ENCODE data around the gene ATOH7. TPM values are rescaled to one million over a fixed set of nuclear protein-coding genes. Genes with fewer than 3 reads are reported as not detected.

ATOH7 gene
- total and polyA plus RNA-seq, 10 donors = 0.04 to 0.10 (median 0.08) TPM; not detected in 7

DNA sequence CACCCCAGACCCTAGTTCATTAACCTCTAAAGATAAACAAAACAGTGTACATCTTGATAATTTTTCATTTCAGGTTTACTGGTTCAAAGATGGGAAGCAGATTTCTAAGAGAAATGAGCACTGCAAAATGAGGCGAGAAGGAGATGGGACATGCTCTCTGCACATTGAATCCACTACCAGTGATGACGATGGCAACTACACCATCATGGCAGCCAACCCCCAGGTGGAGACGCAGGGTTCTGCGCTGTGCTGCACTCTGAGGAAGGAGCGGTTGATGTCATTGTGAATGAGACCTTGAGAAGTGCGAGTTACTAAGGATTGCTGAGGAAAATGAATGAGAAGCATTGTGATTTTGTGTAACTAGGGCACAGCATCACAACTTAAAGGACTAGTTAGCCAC is 37.6 kb downstream of the ATOH7 start:
- no peak for TF ChIP-seq POLR2A (IDR thresholded peaks at IDR 0.05)
- no peak for TF ChIP-seq POLR2AphosphoS5 (IDR thresholded peaks at IDR 0.05)
- TF ChIP-seq, protein P1, sequence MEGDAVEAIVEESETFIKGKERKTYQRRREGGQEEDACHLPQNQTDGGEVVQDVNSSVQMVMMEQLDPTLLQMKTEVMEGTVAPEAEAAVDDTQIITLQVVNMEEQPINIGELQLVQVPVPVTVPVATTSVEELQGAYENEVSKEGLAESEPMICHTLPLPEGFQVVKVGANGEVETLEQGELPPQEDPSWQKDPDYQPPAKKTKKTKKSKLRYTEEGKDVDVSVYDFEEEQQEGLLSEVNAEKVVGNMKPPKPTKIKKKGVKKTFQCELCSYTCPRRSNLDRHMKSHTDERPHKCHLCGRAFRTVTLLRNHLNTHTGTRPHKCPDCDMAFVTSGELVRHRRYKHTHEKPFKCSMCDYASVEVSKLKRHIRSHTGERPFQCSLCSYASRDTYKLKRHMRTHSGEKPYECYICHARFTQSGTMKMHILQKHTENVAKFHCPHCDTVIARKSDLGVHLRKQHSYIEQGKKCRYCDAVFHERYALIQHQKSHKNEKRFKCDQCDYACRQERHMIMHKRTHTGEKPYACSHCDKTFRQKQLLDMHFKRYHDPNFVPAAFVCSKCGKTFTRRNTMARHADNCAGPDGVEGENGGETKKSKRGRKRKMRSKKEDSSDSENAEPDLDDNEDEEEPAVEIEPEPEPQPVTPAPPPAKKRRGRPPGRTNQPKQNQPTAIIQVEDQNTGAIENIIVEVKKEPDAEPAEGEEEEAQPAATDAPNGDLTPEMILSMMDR (IDR thresholded peaks at IDR 0.05 in 8 of 11, conservative IDR thresholded peaks at IDR 0.05 in 3 of 11) = no peak
- 72 to 88% (median 86%) methylated on average over 6 of the region's 6 CpGs for WGBS, 5 donors
- intact Hi-C loops (cut with DNase I; ENCODE audit: low total_unique reads) = no loop called here
- Histone ChIP-seq H3K9me3 (no peaks in the 10 kb centered on the region), H3K36me3 (no peaks in the 10 kb centered on the region), H3K27me3 (replicated peaks in 1 of 7) (peaks cover 0 to 11% (median 0%) of the 10 kb centered on the region in 7 donors), H3K27ac (no peak overlapping the region), H3K4me1 (no peaks in the 10 kb centered on the region), H3K4me3 (no peak overlapping the region)
- DNase-seq = no peak

DNA sequence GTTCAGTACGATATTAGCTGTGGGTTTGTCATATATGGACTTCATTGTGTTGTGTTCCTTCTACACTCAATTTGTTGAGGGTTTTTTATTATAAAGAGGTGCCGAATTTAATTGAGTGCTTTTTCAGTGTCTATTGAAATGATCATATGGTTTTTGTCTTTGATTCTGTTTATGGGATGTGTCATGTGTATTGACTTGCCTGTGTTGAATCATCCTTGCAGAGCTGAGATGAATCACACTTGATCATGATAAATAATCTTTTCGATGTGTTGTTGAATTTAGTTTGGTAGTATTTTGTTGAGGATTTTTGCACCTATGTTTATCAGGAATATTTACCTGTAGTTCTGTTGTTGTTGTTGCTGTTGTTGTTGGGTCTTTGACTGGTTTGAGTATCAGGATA is 39.8 kb downstream of the ATOH7 start:
- DNase-seq = no peak
- Histone ChIP-seq H3K27me3 (replicated peaks in 1 of 7) (no peaks in the 10 kb centered on the region), H3K4me3 (no peak overlapping the region), H3K27ac (no peak overlapping the region), H3K9me3 (no peaks in the 10 kb centered on the region), H3K36me3 (no peaks in the 10 kb centered on the region), H3K4me1 (no peaks in the 10 kb centered on the region)
- WGBS, 5 donors = 81 to 93% (median 90%) methylated on average over 3 of the region's 3 CpGs
- intact Hi-C loops (cut with DNase I; ENCODE audit: low total_unique reads) = no loop called here
- no peak for TF ChIP-seq POLR2AphosphoS5 (IDR thresholded peaks at IDR 0.05)
- TF ChIP-seq, protein P1 (IDR thresholded peaks at IDR 0.05 in 8 of 11, conservative IDR thresholded peaks at IDR 0.05 in 3 of 11) = no peak
- TF ChIP-seq POLR2A (IDR thresholded peaks at IDR 0.05) = no peak

DNA sequence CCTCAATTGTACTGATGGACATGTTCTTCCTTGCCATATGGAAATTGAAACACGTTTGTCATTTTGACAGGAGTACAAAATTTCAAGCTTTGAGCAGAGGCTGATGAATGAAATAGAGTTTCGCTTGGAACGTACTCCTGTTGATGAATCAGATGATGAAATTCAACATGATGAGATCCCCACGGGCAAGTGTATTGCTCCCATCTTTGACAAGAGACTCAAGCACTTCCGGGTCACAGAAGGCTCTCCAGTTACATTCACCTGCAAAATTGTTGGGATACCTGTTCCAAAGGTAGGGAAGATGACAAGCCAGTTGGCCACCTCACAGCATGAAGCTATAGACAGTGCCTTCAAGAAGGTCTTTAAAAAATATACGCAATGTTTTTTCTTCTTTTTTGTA is 43.1 kb downstream of the ATOH7 start:
- H3K27me3 ChIP-seq (replicated peaks in 1 of 7) = peaks cover 0 to 11% (median 0%) of the 10 kb centered on the region in 7 donors
- no peak for DNase-seq
- no peaks in the 10 kb centered on the region for H3K4me1 ChIP-seq
- no peaks in the 10 kb centered on the region for H3K9me3 ChIP-seq
- intact Hi-C loops (cut with DNase I; ENCODE audit: low total_unique reads) = no loop called here
- H3K4me3 ChIP-seq = no peak overlapping the region
- TF ChIP-seq POLR2A (IDR thresholded peaks at IDR 0.05) = no peak
- no peaks in the 10 kb centered on the region for H3K36me3 ChIP-seq
- no peak overlapping the region for H3K27ac ChIP-seq
- WGBS, 5 donors = 85 to 94% (median 90%) methylated on average over 6 of the region's 6 CpGs

DNA sequence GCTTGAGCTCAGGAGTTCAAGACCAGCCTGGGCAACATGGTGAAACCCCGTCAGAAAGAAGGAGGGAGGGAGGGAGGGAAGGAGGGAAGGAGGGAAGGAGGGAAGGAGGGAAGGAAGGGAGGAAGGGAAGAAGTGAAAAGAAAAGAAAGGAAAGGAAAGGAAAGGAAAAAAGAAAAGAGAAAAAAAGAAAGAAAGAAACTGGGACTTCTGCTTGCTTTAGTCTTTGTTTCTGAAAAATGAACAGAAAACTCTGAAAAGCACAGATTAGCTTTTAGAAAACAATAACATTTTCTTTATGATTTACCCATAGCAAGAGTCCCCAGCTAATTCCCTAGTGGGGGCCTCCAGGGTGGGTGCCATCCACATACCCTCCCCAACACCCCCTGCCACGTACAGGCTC is 46.8 kb downstream of the ATOH7 start:
- no peak for DNase-seq
- TF ChIP-seq, protein P1 (IDR thresholded peaks at IDR 0.05 in 8 of 11, conservative IDR thresholded peaks at IDR 0.05 in 3 of 11) = no peak
- TF ChIP-seq POLR2AphosphoS5 (IDR thresholded peaks at IDR 0.05) = no peak
- no peak for TF ChIP-seq POLR2A (IDR thresholded peaks at IDR 0.05)
- 54 to 74% (median 60%) methylated on average over 2 of the region's 2 CpGs for WGBS, 5 donors

DNA sequence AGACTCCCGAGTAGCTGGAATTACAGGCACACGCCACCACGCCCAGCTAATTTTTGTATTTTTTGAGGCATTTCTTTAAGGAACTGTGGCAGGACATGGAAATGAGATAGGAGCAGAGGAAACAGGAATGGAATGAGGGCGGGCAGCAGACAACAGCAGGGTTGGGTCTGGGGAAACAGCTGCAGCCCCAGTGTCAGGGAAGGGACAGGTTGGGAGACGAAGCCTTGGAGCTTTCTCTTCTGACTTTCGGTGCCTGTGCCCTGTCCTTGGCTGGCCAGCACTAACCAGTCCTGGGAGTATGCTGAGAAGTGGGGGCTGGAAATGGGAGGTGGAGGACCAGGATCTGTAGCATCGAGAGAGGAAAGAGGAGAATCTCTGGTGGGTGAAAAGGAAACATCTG is 47.4 kb downstream of the ATOH7 start:
- TF ChIP-seq POLR2A (IDR thresholded peaks at IDR 0.05) (no peak), POLR2AphosphoS5 (IDR thresholded peaks at IDR 0.05) (peak in 2 of 3 donors; percentile 62 to 73)
- H3K27ac ChIP-seq = peak overlapping the region in 5 of 8 donors; percentile 37 to 68 (median 48)
- 51 to 67% (median 59%) methylated on average over 7 of the region's 7 CpGs for WGBS, 5 donors
- intact Hi-C loops (cut with DNase I; ENCODE audit: low total_unique reads) = no loop called here
- no peaks in the 10 kb centered on the region for H3K4me1 ChIP-seq
- no peaks in the 10 kb centered on the region for H3K9me3 ChIP-seq
- no peak for DNase-seq
- H3K4me3 ChIP-seq = no peak overlapping the region
- peaks cover 0 to 11% (median 0%) of the 10 kb centered on the region in 7 donors for H3K27me3 ChIP-seq (replicated peaks in 1 of 7)
- no peaks in the 10 kb centered on the region for H3K36me3 ChIP-seq

More for the DNA sequence above, 46.8 kb downstream of the ATOH7 start:
- Histone ChIP-seq H3K4me1 (no peaks in the 10 kb centered on the region), H3K9me3 (no peaks in the 10 kb centered on the region), H3K27ac (peak overlapping the region in 3 of 8 donors; percentile 48 to 68 (median 53)), H3K27me3 (replicated peaks in 1 of 7) (peaks cover 0 to 11% (median 0%) of the 10 kb centered on the region in 7 donors), H3K4me3 (no peak overlapping the region), H3K36me3 (no peaks in the 10 kb centered on the region)
- intact Hi-C loops (cut with DNase I; ENCODE audit: low total_unique reads) = no loop called here

Other genes starting within 250 kb of the ATOH7 start
- gene HERC4, start 156.8 kb downstream of the ATOH7 start, total RNA-seq = 100 to 1,000 TPM in 5 of 7 donors, 10 to 100 TPM in 2; 75.5 to 124 (median 104) TPM
- gene HERC4, start 156.8 kb downstream of the ATOH7 start, polyA plus RNA-seq = 10 to 100 TPM; 18.2 to 23.3 (median 19.5) TPM
- under 1 TPM in 3 of 7 donors, not detected in 4; 0.06 to 0.94 (median 0.10) TPM for gene MYPN, start 122.6 kb downstream of the ATOH7 start, total RNA-seq
- under 1 TPM in 2 of 3 donors, not detected in 1; 0.03 to 0.04 TPM for gene MYPN, start 122.6 kb downstream of the ATOH7 start, polyA plus RNA-seq
- 100 to 1,000 TPM in 3 of 7 donors, 10 to 100 TPM in 4; 43.2 to 109 (median 79.9) TPM for gene HNRNPH3, start 100.0 kb upstream of the ATOH7 start, total RNA-seq
- 100 to 1,000 TPM in 2 of 3 donors, 10 to 100 TPM in 1; 96.5 to 142 (median 112) TPM for gene HNRNPH3, start 100.0 kb upstream of the ATOH7 start, polyA plus RNA-seq
- gene PBLD, start 100.8 kb upstream of the ATOH7 start, total RNA-seq = 1 to 10 TPM; 1.7 to 6.9 (median 3.5) TPM
- gene PBLD, start 100.8 kb upstream of the ATOH7 start, polyA plus RNA-seq = 1 to 10 TPM in 2 of 3 donors, under 1 TPM in 1; 0.96 to 1.2 (median 1.2) TPM
- 10 to 100 TPM; 17.6 to 33.1 (median 27.2) TPM for gene RUFY2, start 175.2 kb upstream of the ATOH7 start, total RNA-seq
- 1 to 10 TPM; 4.5 to 6.6 (median 5.1) TPM for gene RUFY2, start 175.2 kb upstream of the ATOH7 start, polyA plus RNA-seq
- gene DNA2, start 239.9 kb upstream of the ATOH7 start, total RNA-seq = 10 to 100 TPM in 1 of 7 donors, 1 to 10 TPM in 6; 5.6 to 13.6 (median 7.4) TPM
- 1 to 10 TPM; 1.4 to 2.9 (median 1.6) TPM for gene DNA2, start 239.9 kb upstream of the ATOH7 start, polyA plus RNA-seq